ENCODE measurements around the gene KCNK16. TPM values are rescaled to one million over a fixed set of nuclear protein-coding genes. Genes with fewer than 3 reads are reported as not detected.
A peak's percentile ranks its signal among the peaks of the same experiment; 100 is the strongest.

The KCNK16 gene
- total and polyA plus RNA-seq, 2 of the 8 experiments (the other 6 are each of a cell fraction or from before 2014, with no cell fraction given) = not detected

DNA sequence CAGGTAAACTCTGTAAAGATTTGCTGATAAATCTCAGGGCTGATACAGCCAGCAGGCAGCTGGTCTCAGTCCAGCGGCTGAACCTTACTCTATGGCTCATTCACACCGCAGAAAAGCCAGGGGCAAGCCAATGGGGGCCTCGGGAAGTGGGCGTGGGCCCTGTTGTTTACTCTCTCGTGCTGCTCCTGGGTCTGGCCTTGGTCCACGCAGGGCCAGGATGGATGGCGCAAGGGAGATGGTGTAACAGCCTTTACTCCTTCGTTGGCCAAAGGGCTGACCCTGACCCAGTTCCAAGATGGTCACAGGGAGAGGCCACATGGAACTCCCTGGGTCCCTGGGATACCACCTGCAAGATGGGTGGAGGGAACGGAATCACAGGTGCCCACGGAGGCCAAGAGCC lies 24.4 kb downstream of the KCNK16 start:
- H2BK20ac ChIP-seq (ENCODE audit: low read length) = 0 out of 2 replicates have a peak overlapping the region, but pooled peaks have one; percentile 32
- H2AK5ac ChIP-seq (ENCODE audit: low read depth, low read length) = no peak overlapping the region
- H3K27ac ChIP-seq (ENCODE audit: low read depth, low read length) = no peak overlapping the region
- peaks cover 0 to 5% (median 0%) of the 10 kb centered on the region in 4 experiments; a peak in 3 of 7 replicates for H3K27me3 ChIP-seq (replicated peaks in 1 of 4; ENCODE audit: control insufficient read depth in 3 of 4, extremely low read depth in 1 of 4, insufficient read depth in 3 of 4, low read length in 3 of 4)
- CTCF ChIA-PET (ENCODE audit: partially characterized antibody) = interaction anchor here (1.5 to 47.4 kb wide), 4 partner anchors 10 to 128 kb away, joined by 7 to 1738 read pairs (median 400); partner anchors contain the start of gene KCNK5
- H2BK15ac ChIP-seq (ENCODE audit: low read length) = peak overlapping the region; percentile 88; the same call in 1 of the 2 replicates
- no peak overlapping the region for H3K4me2 ChIP-seq (ENCODE audit: insufficient read depth in 1 of 2, low read depth in 2 of 2, low read length in 2 of 2)
- no peak for TF ChIP-seq SIN3A (conservative IDR thresholded peaks at IDR 0.05 in 1 of 2, IDR thresholded peaks at IDR 0.05 in 1 of 2; ENCODE audit: low read depth in 1 of 2, low read length in 2 of 2)
- TF ChIP-seq POLR2A (IDR thresholded peaks at IDR 0.05; ENCODE audit: control extremely low read depth in 1 of 2, low read depth in 2 of 2, low read length in 2 of 2) = no peak
- TF ChIP-seq FOSL1 (IDR thresholded peaks at IDR 0.05; ENCODE audit: insufficient read depth, low read depth, low read length) = no peak
- FAIRE-seq (no peak), DNase-seq (ENCODE audit: low read depth in 1 of 2, low spot score in 2 of 2) (no peak)
- H4K91ac ChIP-seq (replicated peaks; ENCODE audit: insufficient read length, low read length) = peak overlapping the region; percentile 36
- H3K56ac ChIP-seq (replicated peaks; ENCODE audit: insufficient read length, low read depth, low read length) = no peak overlapping the region
- no peak overlapping the region for H2BK5ac ChIP-seq (ENCODE audit: low read depth, low read length)
- peaks cover 0 to 4% (median 3%) of the 10 kb centered on the region in 4 experiments; a peak in 4 of 7 replicates for H3K4me1 ChIP-seq (replicated peaks in 1 of 4; ENCODE audit: control insufficient read depth in 3 of 4, insufficient read depth in 4 of 4, low read length in 3 of 4)
- no peaks in the 10 kb centered on the region for H3K9me3 ChIP-seq (ENCODE audit: insufficient read depth in 2 of 2, low read depth in 1 of 2, low read length in 1 of 2)
- no peak overlapping the region for H2BK12ac ChIP-seq (ENCODE audit: low read depth, low read length)
- no peak overlapping the region for H3K9ac ChIP-seq (replicated peaks in 1 of 4; ENCODE audit: extremely low read depth in 1 of 4, low read depth in 3 of 4, low read length in 3 of 4)
- H4K5ac ChIP-seq (ENCODE audit: insufficient read length, low read depth, low read length) = no peak overlapping the region
- no peak overlapping the region for H3K14ac ChIP-seq (ENCODE audit: insufficient read length)
- no peak overlapping the region for H3K4ac ChIP-seq (replicated peaks; ENCODE audit: insufficient read length, low read depth, low read length)
- WGBS, 2 experiments (ENCODE audit: extremely low coverage in 1 of 2, insufficient coverage in 1 of 2, insufficient read length in 1 of 2, insufficient replicate concordance in 2 of 2, low coverage in 1 of 2, low lambda C conversion rate in 2 of 2, missing lambda C conversion rate in 1 of 2) = 91% methylated on average over 10 of the region's 10 CpGs; no CpG with 5 or more reads in 1 of the 2 experiments
- H4K8ac ChIP-seq (ENCODE audit: extremely low read depth, insufficient read depth, low read length) = peak overlapping the region; percentile 4; the same call in 1 of the 2 replicates
- H3K23ac ChIP-seq (ENCODE audit: insufficient read length) = no peak overlapping the region
- POLR2A ChIA-PET (ENCODE audit: partially characterized antibody) = interaction anchor here (1.2 to 1.5 kb wide), 2 partner anchors 68 to 108 kb away, joined by 3 to 6 read pairs; no protein-coding TSS in a partner anchor
- H4K20me1 ChIP-seq (replicated peaks in 1 of 2; ENCODE audit: control insufficient read depth in 1 of 2, insufficient read depth in 2 of 2, low read length in 2 of 2) = no peaks in the 10 kb centered on the region
- no peak overlapping the region for H3K18ac ChIP-seq (ENCODE audit: extremely low read depth, low read length)
- H3K79me2 ChIP-seq (ENCODE audit: control insufficient read depth in 1 of 2, insufficient read depth in 2 of 2, low read length in 2 of 2) = no peaks in the 10 kb centered on the region
- no peaks in the 10 kb centered on the region for H3K79me1 ChIP-seq (ENCODE audit: low read depth, low read length)
- H3K23me2 ChIP-seq (ENCODE audit: low read depth, low read length) = no peaks in the 10 kb centered on the region
- H3K36me3 ChIP-seq (ENCODE audit: control insufficient read depth in 2 of 4, insufficient read depth in 4 of 4, low read length in 3 of 4) = no peaks in the 10 kb centered on the region
- H3K4me3 ChIP-seq (ENCODE audit: extremely low read depth in 1 of 4, insufficient read depth in 2 of 4, low read depth in 3 of 4, low read length in 4 of 4) = no peak overlapping the region
- no peak overlapping the region for H2AFZ ChIP-seq (ENCODE audit: low read length)
- no peak overlapping the region for H2BK120ac ChIP-seq (replicated peaks; ENCODE audit: low read depth, low read length)
